ENCODE data around the gene GIPC2.

Gene GIPC2

GRCh38 chr1:78142736-78143135 is 97.0 kb downstream of the GIPC2 start:
- peak overlapping the region; percentile 65 for H3K27ac Mint-ChIP-seq
- H3K36me3 Mint-ChIP-seq (ENCODE audit: low read depth): no peaks in the 10 kb centered on the region
- peaks cover 13% of the 10 kb centered on the region for H3K27me3 Mint-ChIP-seq (ENCODE audit: low read depth)
- H3K9me3 Mint-ChIP-seq: no peaks in the 10 kb centered on the region
- H3K4me3 Mint-ChIP-seq: peak overlapping the region; percentile 62
- H3K4me1 Mint-ChIP-seq (ENCODE audit: low read depth): peaks cover 18% of the 10 kb centered on the region
- DNase-seq (ENCODE audit: low spot score): no peak

- Mint-ChIP-seq H3K4me1 (ENCODE audit: low read depth) (peaks cover 18% of the 10 kb centered on the region), H3K27me3 (ENCODE audit: low read depth) (peaks cover 13% of the 10 kb centered on the region), H3K4me3 (peak overlapping the region; percentile 62), H3K27ac (peak overlapping the region; percentile 65), H3K36me3 (ENCODE audit: low read depth) (no peaks in the 10 kb centered on the region), H3K9me3 (no peaks in the 10 kb centered on the region)
- DNase-seq (ENCODE audit: low spot score): no peak
Observed at GRCh38 chr1:78143152-78143551, 97.4 kb downstream of the GIPC2 start.

GRCh38 chr1:78143673-78144072 is 97.9 kb downstream of the GIPC2 start:
- Mint-ChIP-seq H3K27me3 (ENCODE audit: low read depth) (peaks cover 13% of the 10 kb centered on the region), H3K4me3 (peak overlapping the region; percentile 62), H3K4me1 (ENCODE audit: low read depth) (peaks cover 18% of the 10 kb centered on the region), H3K36me3 (ENCODE audit: low read depth) (no peaks in the 10 kb centered on the region), H3K27ac (no peak overlapping the region), H3K9me3 (no peaks in the 10 kb centered on the region)
- DNase-seq (ENCODE audit: low spot score): no peak

- H3K27me3 Mint-ChIP-seq (ENCODE audit: low read depth): peaks cover 13% of the 10 kb centered on the region
- H3K36me3 Mint-ChIP-seq (ENCODE audit: low read depth): no peaks in the 10 kb centered on the region
- H3K4me3 Mint-ChIP-seq: no peak overlapping the region
- no peaks in the 10 kb centered on the region for H3K9me3 Mint-ChIP-seq
- DNase-seq (ENCODE audit: low spot score): peak; percentile 14
- peaks cover 18% of the 10 kb centered on the region for H3K4me1 Mint-ChIP-seq (ENCODE audit: low read depth)
- H3K27ac Mint-ChIP-seq: no peak overlapping the region
Observed at GRCh38 chr1:78145105-78145580, 99.4 kb downstream of the GIPC2 start.

- no peak overlapping the region for H3K27ac Mint-ChIP-seq
- H3K27me3 Mint-ChIP-seq (ENCODE audit: low read depth): peaks cover 15% of the 10 kb centered on the region
- DNase-seq (ENCODE audit: low spot score): no peak
Observed at GRCh38 chr1:78146205-78146771, 100.5 kb downstream of the GIPC2 start.

GRCh38 chr1:78147031-78147430 is 101.3 kb downstream of the GIPC2 start:
- H3K4me1 Mint-ChIP-seq (ENCODE audit: low read depth): peaks cover 13% of the 10 kb centered on the region
- no peak overlapping the region for H3K27ac Mint-ChIP-seq
- H3K27me3 Mint-ChIP-seq (ENCODE audit: low read depth): peaks cover 15% of the 10 kb centered on the region
- DNase-seq (ENCODE audit: low spot score): no peak
- no peak overlapping the region for H3K4me3 Mint-ChIP-seq
- no peaks in the 10 kb centered on the region for H3K9me3 Mint-ChIP-seq
- no peaks in the 10 kb centered on the region for H3K36me3 Mint-ChIP-seq (ENCODE audit: low read depth)

More at GRCh38 chr1:78146205-78146771, 100.5 kb downstream of the GIPC2 start:
- H3K4me1 Mint-ChIP-seq (ENCODE audit: low read depth): peaks cover 18% of the 10 kb centered on the region
- no peaks in the 10 kb centered on the region for H3K36me3 Mint-ChIP-seq (ENCODE audit: low read depth)
- H3K4me3 Mint-ChIP-seq: no peak overlapping the region
- no peaks in the 10 kb centered on the region for H3K9me3 Mint-ChIP-seq

GRCh38 chr1:78153092-78153736 is 107.4 kb downstream of the GIPC2 start:
- no peak overlapping the region for H3K27ac Mint-ChIP-seq
- peaks cover 3% of the 10 kb centered on the region for H3K4me1 Mint-ChIP-seq (ENCODE audit: low read depth)
- no peaks in the 10 kb centered on the region for H3K9me3 Mint-ChIP-seq
- H3K4me3 Mint-ChIP-seq: no peak overlapping the region
- no peak for DNase-seq (ENCODE audit: low spot score)
- no peaks in the 10 kb centered on the region for H3K36me3 Mint-ChIP-seq (ENCODE audit: low read depth)
- peaks cover 18% of the 10 kb centered on the region for H3K27me3 Mint-ChIP-seq (ENCODE audit: low read depth)

GRCh38 chr1:78155121-78155520 is 109.4 kb downstream of the GIPC2 start:
- no peaks in the 10 kb centered on the region for H3K36me3 Mint-ChIP-seq (ENCODE audit: low read depth)
- H3K27ac Mint-ChIP-seq: no peak overlapping the region
- DNase-seq (ENCODE audit: low spot score): no peak
- H3K27me3 Mint-ChIP-seq (ENCODE audit: low read depth): peaks cover 14% of the 10 kb centered on the region
- H3K9me3 Mint-ChIP-seq: no peaks in the 10 kb centered on the region
- H3K4me3 Mint-ChIP-seq: no peak overlapping the region
- peaks cover 3% of the 10 kb centered on the region for H3K4me1 Mint-ChIP-seq (ENCODE audit: low read depth)

GRCh38 chr1:78156805-78157521 is 111.2 kb downstream of the GIPC2 start:
- Mint-ChIP-seq H3K36me3 (ENCODE audit: low read depth) (no peaks in the 10 kb centered on the region), H3K4me3 (no peak overlapping the region), H3K27me3 (ENCODE audit: low read depth) (peaks cover 14% of the 10 kb centered on the region), H3K27ac (no peak overlapping the region), H3K4me1 (ENCODE audit: low read depth) (peaks cover 3% of the 10 kb centered on the region), H3K9me3 (no peaks in the 10 kb centered on the region)
- no peak for DNase-seq (ENCODE audit: low spot score)

GRCh38 chr1:78165816-78166215 is 120.0 kb downstream of the GIPC2 start:
- Mint-ChIP-seq H3K4me3 (no peak overlapping the region), H3K27ac (no peak overlapping the region), H3K9me3 (no peaks in the 10 kb centered on the region), H3K27me3 (ENCODE audit: low read depth) (peaks cover 2% of the 10 kb centered on the region), H3K36me3 (ENCODE audit: low read depth) (no peaks in the 10 kb centered on the region), H3K4me1 (ENCODE audit: low read depth) (no peaks in the 10 kb centered on the region)
- no peak for DNase-seq (ENCODE audit: low spot score)

- Mint-ChIP-seq H3K4me3 (no peak overlapping the region), H3K36me3 (ENCODE audit: low read depth) (no peaks in the 10 kb centered on the region), H3K27me3 (ENCODE audit: low read depth) (no peaks in the 10 kb centered on the region), H3K4me1 (ENCODE audit: low read depth) (no peaks in the 10 kb centered on the region), H3K27ac (no peak overlapping the region), H3K9me3 (no peaks in the 10 kb centered on the region)
- DNase-seq (ENCODE audit: low spot score): no peak
Observed at GRCh38 chr1:78168306-78168705, 122.5 kb downstream of the GIPC2 start.

- H3K27me3 Mint-ChIP-seq (ENCODE audit: low read depth): no peaks in the 10 kb centered on the region
- DNase-seq (ENCODE audit: low spot score): no peak
- no peaks in the 10 kb centered on the region for H3K36me3 Mint-ChIP-seq (ENCODE audit: low read depth)
- no peak overlapping the region for H3K4me3 Mint-ChIP-seq
- H3K4me1 Mint-ChIP-seq (ENCODE audit: low read depth): no peaks in the 10 kb centered on the region
- no peaks in the 10 kb centered on the region for H3K9me3 Mint-ChIP-seq
- H3K27ac Mint-ChIP-seq: no peak overlapping the region
Observed at GRCh38 chr1:78170859-78171258, 125.1 kb downstream of the GIPC2 start.

GRCh38 chr1:78171736-78172590 is 126.2 kb downstream of the GIPC2 start:
- Mint-ChIP-seq H3K27me3 (ENCODE audit: low read depth) (no peaks in the 10 kb centered on the region), H3K9me3 (no peaks in the 10 kb centered on the region), H3K4me3 (no peak overlapping the region), H3K27ac (no peak overlapping the region), H3K36me3 (ENCODE audit: low read depth) (no peaks in the 10 kb centered on the region), H3K4me1 (ENCODE audit: low read depth) (no peaks in the 10 kb centered on the region)
- no peak for DNase-seq (ENCODE audit: low spot score)

GRCh38 chr1:78176448-78176847 is 130.7 kb downstream of the GIPC2 start:
- Mint-ChIP-seq H3K36me3 (ENCODE audit: low read depth) (no peaks in the 10 kb centered on the region), H3K27me3 (ENCODE audit: low read depth) (no peaks in the 10 kb centered on the region), H3K27ac (no peak overlapping the region), H3K4me3 (no peak overlapping the region), H3K4me1 (ENCODE audit: low read depth) (no peaks in the 10 kb centered on the region), H3K9me3 (no peaks in the 10 kb centered on the region)
- no peak for DNase-seq (ENCODE audit: low spot score)
